HG03045 (cell line): ENCODE measurements around the gene FAU.
"Not testable (repeated sequence)": the region's sequence is repeated elsewhere in the genome, so short reads cannot be mapped to it uniquely, and the experiment has no call there.

Source experiments
- ATAC-seq: cut with Tn5 transposase; IDR thresholded peaks from one replicate; pipeline ENCODE4 v1.9.1; 2021; ENCODE audit warnings: mild to moderate bottlenecking, moderate library complexity; ENCODE audit not compliant: unreplicated experiment

FAU gene

DNA sequence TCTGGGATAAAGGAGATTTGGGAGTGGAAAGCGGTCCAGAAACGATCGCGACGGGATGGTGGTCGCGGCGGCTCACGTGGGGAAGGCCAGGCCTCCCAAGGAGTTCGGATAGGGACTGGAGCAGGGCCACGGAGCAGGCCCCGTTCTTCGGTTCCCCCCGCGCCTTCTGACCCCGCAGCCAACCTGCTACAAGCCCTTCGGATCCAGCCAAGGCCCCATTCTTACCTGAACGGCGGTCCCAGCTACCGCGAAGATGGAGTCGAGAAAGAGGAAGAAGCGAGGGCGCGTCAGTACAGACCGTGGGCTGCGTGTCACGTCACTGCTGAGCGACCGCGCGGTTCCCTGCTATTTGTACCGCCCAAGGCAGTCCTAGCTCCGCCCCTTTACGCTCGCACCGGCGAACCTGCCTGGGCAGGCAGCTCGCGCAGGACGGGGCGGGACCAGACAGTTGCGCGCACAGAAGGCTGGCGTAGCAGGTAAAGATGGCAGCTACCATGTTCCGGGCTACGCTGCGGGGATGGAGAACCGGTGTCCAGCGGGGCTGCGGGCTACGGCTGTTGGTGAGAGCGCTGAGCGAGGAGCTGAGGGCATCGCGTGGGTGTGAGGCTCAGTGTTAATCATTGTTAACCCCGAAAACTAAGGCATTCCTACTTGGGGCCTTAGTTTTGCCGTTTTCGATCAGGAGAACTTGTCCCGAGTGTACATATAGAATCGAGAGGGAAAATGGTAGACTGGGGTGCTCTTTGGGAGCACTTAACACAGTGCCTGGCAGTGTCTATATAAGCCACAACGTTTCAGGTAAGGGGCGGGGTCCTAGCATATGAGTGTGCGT lies at the start of gene FAU, which contains the start of gene MRPL49:
TSS of gene FAU (minus strand) at position 270 of the 832 bp plus-strand sequence. CDS start 321 bp downstream, outside the sequence.
TSS of gene MRPL49 (plus strand) at position 457 of the 832 bp plus-strand sequence. CDS start at position 483, 26 bp downstream.
- peak; percentile 65 for ATAC-seq

DNA sequence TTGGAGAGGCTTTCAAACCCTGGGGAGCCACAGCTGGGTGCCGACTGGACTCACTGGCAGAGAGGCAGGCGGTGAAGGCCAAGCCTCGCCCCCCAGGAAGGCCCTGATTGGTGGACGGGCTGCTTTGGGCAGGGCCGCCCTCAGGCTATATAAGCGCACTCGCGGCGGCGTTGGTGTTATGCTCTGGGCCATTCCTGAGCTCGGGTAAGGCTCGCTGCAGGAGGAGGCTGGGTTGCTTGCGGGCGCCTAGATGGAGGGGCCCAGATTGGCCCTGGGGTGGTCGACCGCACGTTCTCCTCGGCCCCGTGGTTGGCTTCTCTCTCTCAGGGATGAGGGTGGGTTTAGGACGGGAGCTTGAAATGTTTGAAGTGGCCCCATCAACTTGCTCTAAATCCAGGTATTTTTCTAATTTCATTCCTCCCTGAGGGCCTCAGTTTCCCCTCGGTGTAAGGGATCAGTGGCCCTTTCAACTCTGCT lies 48.2 kb upstream of the FAU start, which contains the start of gene SPDYC:
TSS of gene SPDYC (plus strand) at position 176 of the 477 bp plus-strand sequence. CDS start 1,125 bp downstream, outside the sequence.
- ATAC-seq, result no peak

DNA sequence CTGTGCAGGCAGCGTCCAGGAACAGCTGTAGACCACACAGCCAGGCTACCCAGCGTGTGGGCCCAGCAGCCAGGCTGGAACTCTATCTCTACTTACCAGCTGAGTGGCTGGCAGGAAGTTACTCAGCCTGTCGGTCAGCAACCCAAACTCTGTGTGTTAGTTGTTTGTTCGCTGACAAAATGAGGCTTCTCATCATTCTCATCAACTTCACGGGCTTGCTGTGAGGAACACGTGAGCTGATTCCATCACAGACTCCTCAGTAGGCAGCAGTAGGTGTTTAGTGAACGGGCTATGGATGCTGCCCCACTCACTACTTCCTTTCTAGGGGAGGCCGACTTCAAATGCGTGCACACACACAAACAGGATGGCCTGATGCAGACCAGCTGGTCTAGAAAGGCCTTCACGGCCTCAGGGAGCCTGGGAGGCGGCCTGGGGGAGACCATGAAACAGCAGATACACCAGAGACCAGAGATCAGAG lies 47.3 kb upstream of the FAU start:
- no peak for ATAC-seq

DNA sequence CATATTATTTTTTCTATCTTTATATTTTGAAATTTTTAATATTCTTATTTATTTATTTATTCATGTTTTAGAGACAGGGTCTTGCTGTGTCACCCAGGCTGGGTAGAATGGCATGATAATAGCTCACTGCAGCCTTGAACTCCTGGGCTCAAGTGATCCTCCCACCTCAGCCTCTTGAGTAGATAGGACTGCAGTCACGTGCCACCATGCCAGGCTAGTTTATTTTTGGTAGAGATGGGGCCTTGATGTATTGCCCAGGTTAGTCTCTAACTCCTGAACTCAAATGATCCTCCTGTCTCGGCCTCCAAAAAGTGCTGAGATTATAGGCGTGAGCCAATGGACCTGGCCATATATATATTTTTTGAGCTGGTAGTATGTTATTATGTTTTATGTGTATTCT lies 45.7 kb upstream of the FAU start:
- no peak for ATAC-seq

DNA sequence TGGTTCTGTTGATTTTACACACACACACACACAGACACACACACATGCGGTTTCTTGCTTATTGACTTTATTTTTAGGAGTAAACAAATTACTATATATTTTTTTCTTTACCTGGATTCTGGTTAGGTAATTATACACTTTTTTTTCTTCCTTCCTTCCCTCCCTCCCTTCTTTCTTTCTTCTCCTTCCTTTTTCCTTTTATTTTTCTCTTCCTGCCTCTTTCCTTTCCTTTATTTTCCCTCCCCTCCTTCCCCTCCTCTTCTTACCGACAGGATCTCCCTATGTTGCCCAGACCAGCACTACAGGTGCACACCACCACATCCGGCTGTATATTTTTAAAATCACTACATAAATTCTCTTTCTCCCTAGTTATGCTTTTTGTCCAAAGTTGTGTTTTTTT lies 45.0 kb upstream of the FAU start:
- ATAC-seq, result no peak

DNA sequence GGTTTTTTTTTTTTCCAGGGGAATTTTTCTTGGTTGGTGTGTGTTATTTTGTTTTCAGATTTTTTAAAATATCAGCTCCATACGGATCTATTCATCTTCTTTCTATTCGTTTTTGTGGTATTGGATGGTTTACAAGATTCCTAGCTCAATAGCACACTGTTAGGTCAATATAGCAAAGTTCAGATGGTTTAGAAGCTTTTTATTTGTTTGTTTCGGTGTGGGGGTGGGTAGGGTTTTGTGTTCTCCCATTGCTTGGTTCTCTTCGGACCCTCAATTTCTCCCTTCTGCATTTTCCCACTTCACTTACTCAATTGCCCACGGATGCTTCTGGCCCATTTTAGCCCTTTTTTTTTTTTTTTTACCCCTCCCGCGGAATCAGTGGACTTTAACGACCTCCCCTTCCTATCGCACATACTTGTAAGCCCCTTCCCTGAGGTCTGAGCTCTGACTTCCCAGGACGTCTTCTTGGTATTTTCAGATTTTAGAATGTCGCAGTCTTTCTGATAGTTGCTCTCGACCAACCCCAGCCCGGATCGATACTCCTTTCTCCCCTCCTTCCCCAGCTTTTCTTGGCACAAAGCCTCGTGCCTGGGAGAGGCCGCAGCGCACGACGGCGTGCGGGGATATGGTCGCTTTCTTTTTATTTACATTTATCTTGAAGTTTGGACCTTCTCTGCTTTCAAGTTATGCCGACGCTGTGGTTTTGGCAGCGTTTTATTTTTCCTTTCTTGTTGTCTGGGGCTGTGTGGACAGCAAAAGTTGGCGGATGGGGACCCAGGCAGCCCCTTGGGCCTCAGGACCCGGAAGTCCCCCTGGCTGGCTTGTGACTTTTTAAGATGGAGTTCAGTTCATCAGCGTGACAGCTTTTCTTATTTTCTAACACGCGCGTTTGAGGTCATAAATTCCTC lies 43.7 kb upstream of the FAU start:
- ATAC-seq, result no peak

DNA sequence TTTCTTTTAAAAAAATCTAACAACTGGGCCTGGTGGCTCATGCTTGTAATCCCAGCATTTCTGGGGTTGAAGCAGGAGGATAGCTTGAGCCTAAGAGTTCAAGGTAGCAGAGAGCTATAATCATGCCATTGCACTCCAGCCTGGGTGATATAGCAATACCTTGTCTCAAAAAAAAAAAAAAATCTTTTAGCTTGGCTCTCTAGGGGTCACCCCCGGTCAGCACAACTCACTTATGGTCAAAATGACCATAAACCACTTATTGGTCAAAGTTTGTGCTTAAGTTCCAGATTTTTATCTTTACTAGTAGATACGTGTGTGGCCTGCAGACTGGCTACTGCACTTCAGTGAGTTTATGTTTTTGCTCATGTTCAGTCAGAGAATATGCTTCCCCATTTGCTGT lies 41.8 kb upstream of the FAU start:
- ATAC-seq, result no peak

DNA sequence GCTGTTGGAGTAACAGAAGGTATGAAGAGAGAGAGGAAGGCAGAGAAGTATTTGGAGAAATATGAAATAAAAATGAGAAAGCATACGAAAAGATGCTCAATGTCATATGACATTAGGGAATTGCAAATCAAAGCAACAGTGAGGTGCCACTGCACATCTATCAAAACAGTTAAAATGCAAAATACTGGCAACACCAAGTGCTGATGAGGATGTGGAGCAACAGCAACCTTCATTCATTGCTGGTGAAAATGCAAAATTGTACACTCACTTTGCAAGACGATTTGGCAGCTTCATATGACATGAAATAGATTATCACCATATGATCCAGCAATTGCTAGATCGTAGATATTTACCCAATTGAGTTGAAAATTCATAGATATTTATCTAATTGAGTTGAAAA lies 38.7 kb upstream of the FAU start:
- ATAC-seq, result no peak

DNA sequence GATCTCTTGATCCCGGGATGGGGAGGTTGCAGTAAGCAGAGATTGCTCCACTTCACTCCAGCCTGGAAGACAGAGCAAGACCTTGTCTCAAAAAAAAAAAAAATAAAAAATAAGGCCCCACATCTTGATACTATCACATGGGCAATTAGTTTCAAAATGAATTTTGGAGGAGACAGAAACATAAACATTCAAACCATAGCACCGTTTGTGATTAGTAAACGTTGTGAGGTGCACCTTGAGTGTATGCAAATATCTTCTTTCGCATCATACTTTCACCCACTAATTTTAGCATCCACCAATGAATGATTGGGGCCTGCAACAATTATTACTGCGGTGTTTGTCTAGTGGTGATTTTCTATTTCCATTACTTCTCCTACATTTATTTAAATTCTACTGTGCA lies 37.1 kb upstream of the FAU start:
- no peak for ATAC-seq

DNA sequence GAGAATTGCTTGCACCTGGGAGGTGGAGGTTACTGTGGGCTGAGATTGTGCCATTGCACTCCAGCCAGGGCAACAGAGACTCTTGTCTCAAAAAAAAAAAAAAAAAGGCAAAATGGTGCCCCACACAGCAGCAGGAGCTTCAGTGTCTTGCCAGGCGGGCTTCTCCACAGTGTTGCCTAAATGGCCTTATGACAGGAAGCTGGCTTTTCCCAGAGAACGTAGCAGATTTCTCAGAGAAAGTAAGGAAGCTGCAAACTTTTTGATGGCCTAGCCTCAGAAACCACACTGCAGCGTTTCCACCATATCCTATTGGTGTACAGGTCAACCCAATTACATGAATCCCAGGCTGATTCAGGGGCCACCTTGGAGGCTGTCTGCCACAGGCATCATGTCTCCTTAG lies 35.4 kb upstream of the FAU start:
- ATAC-seq, result no peak

DNA sequence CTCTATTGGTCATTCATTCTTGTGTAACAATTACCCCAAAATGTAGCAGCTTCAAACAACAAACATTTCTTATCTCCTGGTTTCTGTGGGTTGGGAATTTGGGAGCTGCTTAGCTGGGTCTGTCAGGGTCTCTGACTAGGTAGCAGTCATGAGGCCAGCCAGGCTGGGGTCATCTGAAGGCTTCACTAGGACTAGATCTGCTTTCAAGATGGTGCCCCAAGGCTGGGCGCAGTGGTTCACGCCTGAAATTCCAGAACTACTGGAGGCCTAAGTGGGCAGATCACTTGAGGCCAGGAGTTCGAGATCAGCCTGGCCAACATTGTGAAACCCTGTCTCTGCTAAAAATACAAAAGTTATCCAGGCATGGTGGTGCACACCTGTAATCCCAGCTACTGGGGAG lies 35.0 kb upstream of the FAU start:
- no peak for ATAC-seq

DNA sequence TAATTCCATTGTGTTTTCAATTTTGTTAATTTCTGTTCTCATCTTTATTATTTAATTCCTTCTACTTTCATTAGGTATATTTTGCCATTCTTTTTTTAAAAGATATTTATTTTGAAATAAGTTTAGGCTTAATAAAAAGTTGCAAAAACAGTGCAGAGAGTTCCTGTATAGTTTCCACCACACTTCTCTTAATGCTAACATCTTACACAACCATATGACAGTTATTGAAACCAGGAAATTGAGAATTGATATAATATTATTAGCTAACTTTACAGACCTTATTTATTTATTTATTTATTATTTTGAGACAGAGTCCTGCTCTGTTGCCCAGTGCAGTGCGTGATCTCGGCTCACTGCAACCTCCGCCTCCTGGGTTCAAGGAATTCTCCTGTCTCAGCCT lies 34.3 kb upstream of the FAU start:
- ATAC-seq, result no peak

DNA sequence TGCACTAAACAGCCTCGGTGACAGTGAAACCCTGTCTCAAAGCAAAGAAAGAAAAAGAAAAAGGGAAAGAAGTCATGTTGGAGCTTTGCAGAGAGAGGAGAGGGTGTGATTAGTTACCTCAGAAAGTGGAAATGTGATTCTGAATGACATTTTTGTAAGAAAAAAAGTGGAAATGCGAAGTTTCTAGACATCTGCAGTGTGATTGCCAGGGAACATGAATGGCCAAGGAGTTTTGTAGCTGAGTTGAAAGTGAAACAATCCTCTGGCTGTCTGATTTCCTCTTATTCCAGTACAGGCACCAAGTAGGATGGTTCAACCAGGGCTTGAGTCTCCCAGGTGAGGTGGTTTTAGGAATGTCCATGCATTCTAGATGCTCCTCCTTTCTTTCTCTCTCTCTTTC lies 30.2 kb upstream of the FAU start:
- no peak for ATAC-seq

DNA sequence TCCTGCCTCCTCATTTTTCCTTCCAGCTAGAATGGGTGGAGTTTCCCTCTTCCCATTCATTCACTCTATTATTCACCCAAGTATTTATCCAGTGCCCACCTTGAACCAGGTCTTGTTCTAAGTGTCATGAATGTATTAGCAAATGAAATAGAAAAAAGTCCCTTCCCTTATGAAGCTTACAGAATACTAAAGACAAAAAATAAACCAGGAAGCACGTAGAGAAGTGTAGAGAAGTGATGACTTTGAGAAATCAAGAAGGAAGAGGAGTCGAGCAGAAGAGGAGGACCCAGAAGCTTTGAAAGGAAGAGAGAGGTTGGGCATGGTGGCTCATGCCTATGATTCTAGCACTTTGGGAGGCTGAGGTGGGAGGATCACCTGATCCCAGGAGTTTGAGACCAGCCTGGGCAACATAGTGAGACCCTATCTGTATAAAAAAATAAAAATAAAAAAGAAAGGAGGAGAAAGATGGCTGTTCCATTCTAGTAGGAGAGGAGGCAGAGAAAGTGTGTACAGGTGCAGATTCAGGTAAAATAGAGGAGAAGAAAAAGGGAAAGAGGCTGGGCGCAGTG lies 29.5 kb upstream of the FAU start:
- no peak for ATAC-seq

DNA sequence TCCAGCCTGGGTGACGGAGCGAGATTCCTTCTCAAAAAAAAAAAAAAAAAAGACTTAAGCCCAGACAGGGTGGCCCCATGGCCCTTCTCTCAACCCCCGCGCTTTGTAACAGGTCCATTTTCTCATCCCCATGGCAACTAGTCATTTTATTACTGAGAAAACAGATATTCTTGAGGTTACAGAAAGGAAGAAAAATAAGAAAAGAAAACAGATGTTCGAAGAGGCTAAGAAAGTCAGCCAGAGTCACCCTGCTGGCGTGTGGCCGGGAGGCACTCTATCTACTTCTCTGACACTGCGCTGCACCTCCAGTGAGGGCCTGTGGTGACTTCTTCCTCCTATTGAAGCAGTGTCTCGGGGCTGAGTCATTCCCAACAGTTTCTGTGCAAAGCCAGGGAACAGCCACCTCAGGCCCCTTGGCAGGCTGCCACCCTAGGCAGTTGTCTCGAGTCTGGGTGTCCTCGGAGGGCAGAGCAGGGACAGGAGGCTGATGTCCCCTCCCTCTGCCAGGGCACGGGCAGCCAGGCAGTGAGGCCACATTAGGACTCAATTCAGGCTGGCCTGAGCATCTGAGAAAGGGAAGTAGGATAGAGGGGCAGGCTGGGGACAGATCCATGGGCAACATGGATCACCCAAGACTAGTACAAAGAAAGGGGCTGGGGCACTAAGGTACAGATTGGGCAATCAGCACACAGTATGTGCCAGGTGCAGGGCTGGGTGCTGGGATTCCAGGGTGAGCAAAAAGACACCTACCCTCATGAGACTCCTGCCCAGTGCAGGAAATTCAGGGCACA lies 28.8 kb upstream of the FAU start:
- ATAC-seq, result peak; percentile 60

DNA sequence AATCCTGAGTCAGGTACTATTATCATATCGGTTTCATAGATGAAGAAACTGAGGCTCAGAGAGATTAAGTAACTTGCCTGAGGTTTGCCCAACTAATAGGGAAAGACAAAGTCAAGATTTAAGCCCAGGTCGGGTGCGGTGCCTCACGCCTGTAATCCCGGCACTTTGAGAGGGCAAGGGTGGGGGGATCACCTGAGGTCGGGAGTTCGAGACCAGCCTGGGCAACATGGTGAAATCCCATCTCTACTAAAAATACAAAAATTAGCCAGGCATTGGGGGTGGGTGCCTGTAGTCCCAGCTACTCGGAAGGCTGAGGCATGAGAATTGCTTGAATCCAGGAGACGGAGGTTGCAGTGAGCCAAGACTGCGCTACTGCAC lies 28.2 kb upstream of the FAU start:
- not testable (repeated sequence) for ATAC-seq

DNA sequence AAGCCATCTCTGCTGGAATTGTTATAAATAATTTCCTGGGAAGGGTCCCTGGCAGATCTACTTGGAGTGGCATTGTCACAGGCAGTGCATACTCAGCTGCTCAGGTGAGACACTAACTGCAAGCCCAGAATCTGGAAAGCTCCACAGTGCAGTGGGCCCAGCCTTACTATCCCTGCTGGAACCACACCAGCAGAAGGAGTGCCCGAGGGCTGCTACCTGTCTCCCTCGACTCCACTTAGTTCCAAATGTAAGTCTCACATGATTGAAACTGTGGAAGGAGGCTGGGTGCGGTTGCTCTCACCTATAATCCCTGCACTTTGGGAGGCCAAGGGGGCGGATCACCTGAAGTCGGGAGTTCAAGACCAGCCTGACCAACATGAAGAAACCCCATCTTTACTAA lies 26.7 kb upstream of the FAU start:
- no peak for ATAC-seq

DNA sequence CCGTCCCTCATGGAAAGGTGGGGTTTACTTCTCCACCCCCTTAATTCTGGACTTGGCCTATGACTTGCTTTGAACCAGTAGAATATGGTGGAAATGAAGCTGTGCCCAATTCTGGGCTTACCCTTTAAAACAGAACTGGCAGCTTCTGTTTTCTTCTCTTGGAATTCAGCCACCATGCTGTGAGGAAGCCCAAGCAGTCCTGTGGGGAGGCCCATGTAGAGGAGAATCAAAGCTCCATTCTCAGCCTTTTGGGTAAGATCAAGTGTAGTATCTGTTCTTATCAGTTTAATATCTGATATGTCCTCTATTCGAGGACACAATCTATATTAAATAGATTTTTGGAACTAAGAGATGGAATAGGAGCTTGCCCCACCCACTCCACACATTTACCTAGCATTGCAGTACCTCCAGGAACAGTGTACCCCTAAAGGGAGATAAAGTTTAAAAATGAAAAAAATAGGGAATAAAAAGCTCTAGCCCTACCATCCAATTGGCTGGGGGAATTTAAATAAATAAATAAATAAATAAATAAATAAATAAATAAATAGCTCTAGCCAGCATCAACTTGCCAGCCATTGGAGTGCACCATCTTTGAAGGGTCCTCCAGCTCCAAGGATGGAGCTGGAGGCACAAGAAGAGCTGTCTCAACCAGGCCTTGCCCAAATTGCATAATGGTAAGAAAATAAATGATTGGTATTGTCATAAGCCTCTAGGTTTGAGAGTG lies 25.6 kb upstream of the FAU start:
- no peak for ATAC-seq

DNA sequence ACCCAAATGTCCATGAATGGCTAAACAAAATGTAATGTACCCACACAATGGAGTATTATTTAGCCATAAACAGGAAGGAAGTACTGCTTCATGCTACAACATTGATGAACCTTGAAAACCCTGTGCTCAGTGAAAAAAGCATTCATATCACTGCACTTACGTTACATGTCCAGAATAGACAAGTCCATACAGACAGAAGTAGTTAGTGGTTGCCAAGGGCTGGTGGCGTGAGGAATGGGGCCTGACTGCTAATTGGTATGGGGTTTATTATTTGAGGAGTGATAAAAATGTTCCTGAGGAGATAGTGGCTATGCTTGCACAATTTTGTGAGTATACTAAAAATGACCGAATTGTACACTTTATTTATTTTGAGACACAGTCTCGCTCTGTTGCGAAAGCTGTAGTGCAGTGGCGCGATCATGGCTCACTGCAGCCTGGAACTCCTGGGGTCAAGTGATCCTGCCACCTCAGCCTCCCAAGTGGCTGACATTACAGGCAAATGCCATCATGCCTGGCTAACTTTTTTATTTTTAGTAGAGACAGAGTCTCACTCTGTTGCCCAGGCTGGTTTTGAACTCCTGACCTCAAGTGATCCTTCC lies 20.1 kb upstream of the FAU start:
- ATAC-seq, result no peak
